Smooth muscle cell (in vitro differentiated cells): ENCODE data around the gene L3MBTL3. TPM values are rescaled to one million over a fixed set of nuclear protein-coding genes. Genes with fewer than 3 reads are reported as not detected.

Experiments
- DNase-seq: peaks from one replicate; lab custom pipeline; 2025; ENCODE audit not compliant: unreplicated experiment; lab: John Stamatoyannopoulos, UW
- H2AFZ ChIP-seq: fragments of 200-600 bp; sonication (generic); 2 replicates; pipeline ENCODE4 v1.6.0; 2016; ENCODE audit warnings: antibody characterized with exemption, low read depth, mild to moderate bottlenecking
- H3F3A ChIP-seq: fragments of 200-600 bp; sonication (generic); 2 replicates; pipeline ENCODE4 v1.6.0; 2017; ENCODE audit warnings: antibody characterized with exemption, low read depth
- H3K27ac ChIP-seq: fragments of 200-600 bp; sonication (generic); 2 replicates; pipeline ENCODE4 v1.5.1; 2016; ENCODE audit warnings: low read depth, mild to moderate bottlenecking
- H3K27me3 ChIP-seq: fragments of 200-600 bp; sonication (generic); 2 replicates; pipeline ENCODE4 v1.6.1; 2016; ENCODE audit warnings: low read depth, mild to moderate bottlenecking
- H3K36me3 ChIP-seq: fragments of 200-600 bp; sonication (generic); 2 replicates; pipeline ENCODE4 v1.5.1; 2016; ENCODE audit warnings: low read depth
- H3K4me1 ChIP-seq: fragments of 200-600 bp; sonication (generic); 2 replicates; pipeline ENCODE4 v1.5.1; 2016; ENCODE audit warnings: low read depth
- H3K4me2 ChIP-seq: fragments of 200-600 bp; sonication (generic); 2 replicates; pipeline ENCODE4 v1.6.0; 2016; ENCODE audit warnings: mild to moderate bottlenecking
- H3K4me3 ChIP-seq: fragments of 200-600 bp; sonication (generic); 2 replicates; pipeline ENCODE4 v1.5.1; 2016; ENCODE audit warnings: mild to moderate bottlenecking
- H3K79me2 ChIP-seq: fragments of 200-600 bp; sonication (generic); 2 replicates; pipeline ENCODE4 v1.6.0; 2016; ENCODE audit warnings: low read depth, mild to moderate bottlenecking
- H3K9ac ChIP-seq: fragments of 200-600 bp; sonication (generic); 2 replicates; pipeline ENCODE4 v1.6.0; 2016; ENCODE audit warnings: low read depth
- H3K9me3 ChIP-seq: fragments of 200-600 bp; sonication (generic); replicated peaks from 2 replicates; pipeline ENCODE4 v1.5.1; 2016; ENCODE audit warnings: low read depth
- H4K20me1 ChIP-seq: fragments of 200-600 bp; sonication (generic); 2 replicates; pipeline ENCODE4 v1.6.0; 2016; ENCODE audit warnings: low read depth
- CTCF ChIP-seq: fragments of 200-600 bp; sonication (generic); IDR thresholded peaks from 2 replicates; pipeline ENCODE4 v1.5.1; 2017; ENCODE audit warnings: borderline replicate concordance, mild to moderate bottlenecking, antibody characterized with exemption; ENCODE audit not compliant: insufficient read depth, poor library complexity, severe bottlenecking
- WGBS: methylation state at CpG from one replicate; pipeline ENCODE4 v1.1.7; 2016; ENCODE audit warnings: low lambda C conversion rate; 5-methylcytosine and 5-hydroxymethylcytosine counted together
- polyA plus RNA-seq: library from polyadenylated mRNA; unstranded; fragments of >200 nt; fragmentation: Nextera tagmentation; extraction: Ambion mirVana; gene quantifications from 2 replicates; pipeline ENCODE4 v1.2.1, GENCODE V29; 2016
- total RNA-seq: library from RNA; depleted of rRNA; stranded (reverse); fragments of >200 nt; gene quantifications from 2 replicates; pipeline ENCODE4 v1.2.3, GENCODE V29; 2014

L3MBTL3 gene
- total and polyA plus RNA-seq, 2 experiments from 2014 or later, result 5.4 to 14.2 TPM

GRCh38 chr6:130008236-130008873 is 10.0 kb upstream of the L3MBTL3 start:
- no peak overlapping the region for H2AFZ ChIP-seq
- no peak overlapping the region for H3K27ac ChIP-seq
- H3K27me3 ChIP-seq, result no peaks in the 10 kb centered on the region
- no peak overlapping the region for H3K9ac ChIP-seq
- 83% methylated on average over 4 of the region's 4 CpGs for WGBS
- H3K79me2 ChIP-seq, result no peaks in the 10 kb centered on the region
- H3F3A ChIP-seq, result no peaks in the 10 kb centered on the region
- H3K36me3 ChIP-seq, result no peaks in the 10 kb centered on the region
- no peaks in the 10 kb centered on the region for H3K9me3 ChIP-seq
- H3K4me2 ChIP-seq, result no peak overlapping the region
- TF ChIP-seq CTCF, result no peak
- DNase-seq, result no peak
- no peak overlapping the region for H3K4me3 ChIP-seq
- H3K4me1 ChIP-seq, result no peaks in the 10 kb centered on the region
- H4K20me1 ChIP-seq, result no peaks in the 10 kb centered on the region

- 80% methylated on average over 5 of the region's 5 CpGs for WGBS
- no peaks in the 10 kb centered on the region for H3K36me3 ChIP-seq
Measured at GRCh38 chr6:130009146-130009545, 9.2 kb upstream of the L3MBTL3 start.

GRCh38 chr6:130010387-130010786 is 8.0 kb upstream of the L3MBTL3 start:
- 95% methylated on average over 2 of the region's 2 CpGs for WGBS
- Histone ChIP-seq H2AFZ (no peak overlapping the region), H4K20me1 (no peaks in the 10 kb centered on the region), H3K36me3 (no peaks in the 10 kb centered on the region), H3K9ac (no peak overlapping the region), H3K79me2 (no peaks in the 10 kb centered on the region), H3F3A (no peaks in the 10 kb centered on the region), H3K4me1 (no peaks in the 10 kb centered on the region), H3K27me3 (no peaks in the 10 kb centered on the region), H3K27ac (no peak overlapping the region), H3K9me3 (no peaks in the 10 kb centered on the region), H3K4me3 (no peak overlapping the region), H3K4me2 (no peak overlapping the region)
- TF ChIP-seq CTCF, result no peak
- DNase-seq, result no peak

More at GRCh38 chr6:130009146-130009545, 9.2 kb upstream of the L3MBTL3 start:
- no peak overlapping the region for H3K4me2 ChIP-seq
- H4K20me1 ChIP-seq, result no peaks in the 10 kb centered on the region
- H3K9ac ChIP-seq, result no peak overlapping the region
- H3F3A ChIP-seq, result no peaks in the 10 kb centered on the region
- H3K9me3 ChIP-seq, result no peaks in the 10 kb centered on the region
- no peaks in the 10 kb centered on the region for H3K79me2 ChIP-seq
- H3K27me3 ChIP-seq, result no peaks in the 10 kb centered on the region
- TF ChIP-seq CTCF, result no peak
- no peaks in the 10 kb centered on the region for H3K4me1 ChIP-seq
- no peak overlapping the region for H3K27ac ChIP-seq
- no peak for DNase-seq
- peak overlapping the region; percentile 45 for H2AFZ ChIP-seq
- H3K4me3 ChIP-seq, result no peak overlapping the region

- no peak for DNase-seq
Measured at GRCh38 chr6:130012728-130013127, 5.7 kb upstream of the L3MBTL3 start.

More at GRCh38 chr6:130012728-130013127, 5.7 kb upstream of the L3MBTL3 start:
- H3K27ac ChIP-seq, result no peak overlapping the region
- no peaks in the 10 kb centered on the region for H3F3A ChIP-seq
- no peak overlapping the region for H2AFZ ChIP-seq
- no peaks in the 10 kb centered on the region for H4K20me1 ChIP-seq
- no peaks in the 10 kb centered on the region for H3K4me1 ChIP-seq
- H3K4me3 ChIP-seq, result no peak overlapping the region
- no peaks in the 10 kb centered on the region for H3K79me2 ChIP-seq
- TF ChIP-seq CTCF, result no peak
- H3K27me3 ChIP-seq, result no peaks in the 10 kb centered on the region
- no peaks in the 10 kb centered on the region for H3K36me3 ChIP-seq
- H3K9ac ChIP-seq, result no peak overlapping the region
- H3K9me3 ChIP-seq, result no peaks in the 10 kb centered on the region
- 97% methylated on average over 4 of the region's 4 CpGs for WGBS
- H3K4me2 ChIP-seq, result no peak overlapping the region
